GM18861 (cell line): ENCODE data around the gene CEP83.
"Not testable (repeated sequence)": the region's sequence is repeated elsewhere in the genome, so short reads cannot be mapped to it uniquely, and the experiment has no call there.

Experiments
- ATAC-seq: cut with Tn5 transposase; IDR thresholded peaks from one replicate; pipeline ENCODE4 v1.9.1; 2021; ENCODE audit not compliant: unreplicated experiment

CEP83 gene

DNA sequence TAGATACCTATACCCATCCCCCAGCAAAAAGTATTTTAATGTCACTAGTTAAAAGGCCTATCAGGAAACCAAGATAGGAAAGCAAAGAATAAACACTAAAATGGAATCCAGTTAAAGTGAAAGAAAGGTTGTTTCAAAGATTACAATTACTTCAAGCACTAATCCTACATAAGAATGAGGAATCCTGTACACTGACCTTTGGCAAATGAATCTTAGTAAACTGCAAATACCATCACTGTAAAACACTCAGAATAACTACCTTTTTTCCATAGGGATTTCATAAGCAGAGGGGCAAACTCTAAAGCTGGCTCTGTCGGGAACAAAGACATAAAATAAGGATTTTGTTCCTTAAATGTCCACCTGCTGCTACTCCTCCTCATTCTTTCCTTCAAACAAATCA, 25.9 kb downstream of the CEP83 start:
- no peak for ATAC-seq

DNA sequence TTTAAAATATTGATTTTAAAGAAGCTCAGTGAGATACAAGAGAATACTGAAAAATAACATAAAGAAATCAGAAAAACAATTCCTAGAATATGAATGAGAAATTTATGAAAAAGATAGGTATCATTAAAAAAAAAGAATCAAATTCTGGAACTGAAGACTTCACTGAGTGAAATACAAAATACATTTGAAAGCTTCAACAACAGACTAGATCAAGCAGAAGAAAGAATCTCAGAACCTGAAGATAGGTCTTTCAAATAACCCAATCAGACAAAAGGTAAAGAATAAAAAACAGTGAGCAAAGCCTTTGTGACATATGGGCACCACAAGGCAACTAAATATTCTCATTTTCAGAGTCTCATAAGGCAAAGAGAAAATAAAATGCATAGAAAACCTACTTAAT, 29.4 kb downstream of the CEP83 start:
- no peak for ATAC-seq

DNA sequence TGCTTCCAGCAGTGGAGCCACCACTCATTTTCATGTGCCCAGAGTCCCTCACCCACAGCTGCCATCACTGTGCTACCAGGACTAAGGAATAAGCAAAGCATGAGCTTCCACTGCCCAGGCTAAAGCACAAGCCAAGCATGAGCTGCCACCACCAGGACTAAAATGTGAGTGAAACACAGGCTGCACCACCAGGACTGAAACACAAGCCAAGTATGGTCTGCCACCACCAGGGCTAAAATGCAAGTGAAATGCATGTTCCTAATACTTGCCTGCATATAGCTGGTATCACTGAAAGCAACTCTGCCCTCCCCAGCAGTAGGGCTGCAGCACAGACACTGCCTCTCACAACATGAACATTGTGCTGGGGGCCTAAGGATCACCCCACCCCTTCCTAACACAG, 30.0 kb downstream of the CEP83 start:
- no peak for ATAC-seq

DNA sequence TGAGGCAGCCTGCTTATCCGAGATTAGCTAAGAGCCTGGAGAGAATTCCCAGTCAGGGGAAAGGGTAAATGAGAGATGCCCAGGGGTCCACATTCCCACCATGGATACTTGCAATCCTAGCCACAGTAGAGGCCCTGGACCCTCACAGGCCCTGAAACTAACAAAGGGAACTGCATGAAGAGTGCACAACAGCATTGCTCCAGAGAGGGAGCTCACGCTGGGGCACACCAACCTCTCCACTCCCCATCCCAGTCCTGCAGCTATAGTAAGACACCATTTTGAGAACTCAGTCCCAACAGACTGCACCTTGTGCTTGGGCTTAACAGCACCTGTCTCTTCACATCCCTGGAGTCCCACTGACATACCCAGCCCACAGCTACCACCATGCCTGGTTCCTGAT, 30.5 kb downstream of the CEP83 start:
- ATAC-seq: no peak

DNA sequence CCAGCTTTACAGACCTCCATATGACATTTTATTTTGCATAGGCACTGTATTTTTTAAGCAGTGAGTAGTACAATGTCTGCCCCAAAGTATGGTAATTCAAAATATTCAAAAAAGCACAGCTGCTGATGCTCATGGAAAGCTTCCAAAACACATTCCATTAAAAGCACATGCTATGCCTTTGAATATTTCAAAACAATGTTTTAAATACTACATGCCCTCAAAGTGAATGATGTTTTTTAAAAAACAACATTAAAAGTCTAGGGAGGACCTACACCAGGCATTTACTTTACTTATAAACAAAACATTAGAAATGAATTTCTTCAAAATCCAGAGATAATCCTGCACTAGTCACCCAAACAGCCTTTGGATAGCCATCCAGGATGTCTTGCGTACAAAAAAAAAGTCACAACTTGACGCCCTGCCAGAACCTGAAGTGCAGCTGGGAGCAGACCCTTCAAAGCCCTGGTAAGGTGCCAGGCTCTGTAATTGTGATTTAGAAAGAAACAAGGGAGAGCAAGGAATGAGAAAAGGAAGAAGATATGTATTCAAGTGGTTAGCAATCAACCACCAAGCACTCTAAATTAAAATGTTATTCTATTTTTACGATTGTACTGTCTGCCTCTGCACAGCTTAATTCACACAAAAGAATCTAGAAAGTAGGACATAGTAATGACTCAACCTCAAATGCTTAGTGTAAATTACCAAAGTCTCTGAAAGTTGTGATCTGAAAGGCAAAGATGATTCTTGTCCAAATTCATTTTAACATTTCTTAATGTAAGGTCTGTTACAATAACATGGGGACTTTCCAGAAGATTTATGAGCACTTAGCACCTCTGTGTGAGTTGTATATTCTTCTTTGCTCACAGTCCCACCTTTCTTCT, 31.9 kb downstream of the CEP83 start:
- no peak for ATAC-seq

DNA sequence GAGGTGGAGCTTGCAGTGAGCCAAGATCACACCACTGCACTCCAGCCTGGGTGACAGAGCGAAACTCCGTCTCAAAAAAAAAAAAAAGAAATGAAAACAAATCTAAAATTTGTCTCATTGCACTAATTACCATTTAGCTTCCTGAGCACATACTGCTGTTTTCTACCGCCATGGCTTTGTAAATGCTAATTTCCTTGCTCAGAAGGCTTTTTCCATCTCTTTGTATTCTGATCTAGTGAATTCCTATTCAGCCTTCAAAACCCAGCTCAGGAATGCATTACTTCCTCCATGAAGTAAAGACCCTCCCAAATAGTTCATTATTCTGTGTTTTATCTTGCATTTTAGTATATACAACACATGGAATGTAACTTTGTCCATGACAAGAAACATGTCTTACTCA, 33.6 kb downstream of the CEP83 start:
- no peak for ATAC-seq

DNA sequence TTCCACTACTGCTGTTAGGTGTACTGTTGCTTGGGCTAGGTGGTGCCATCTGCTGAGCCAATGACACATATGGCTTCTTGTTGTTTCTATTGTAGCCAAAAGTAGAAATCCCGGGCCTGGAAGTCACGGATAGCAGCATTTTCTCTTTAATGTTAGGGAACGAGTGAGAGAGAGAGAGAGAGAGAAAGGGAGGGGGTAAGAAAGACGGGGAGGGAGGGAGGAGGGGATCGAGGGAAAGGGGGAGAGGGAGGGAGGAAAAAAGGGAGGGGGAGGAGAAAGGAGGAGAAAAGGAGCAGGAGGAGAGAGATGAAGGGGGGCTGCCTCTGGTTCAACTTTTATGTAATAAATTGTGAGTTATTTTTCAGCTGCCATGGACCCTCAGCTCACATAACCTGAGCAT, 34.8 kb downstream of the CEP83 start:
- ATAC-seq: not testable (repeated sequence)

DNA sequence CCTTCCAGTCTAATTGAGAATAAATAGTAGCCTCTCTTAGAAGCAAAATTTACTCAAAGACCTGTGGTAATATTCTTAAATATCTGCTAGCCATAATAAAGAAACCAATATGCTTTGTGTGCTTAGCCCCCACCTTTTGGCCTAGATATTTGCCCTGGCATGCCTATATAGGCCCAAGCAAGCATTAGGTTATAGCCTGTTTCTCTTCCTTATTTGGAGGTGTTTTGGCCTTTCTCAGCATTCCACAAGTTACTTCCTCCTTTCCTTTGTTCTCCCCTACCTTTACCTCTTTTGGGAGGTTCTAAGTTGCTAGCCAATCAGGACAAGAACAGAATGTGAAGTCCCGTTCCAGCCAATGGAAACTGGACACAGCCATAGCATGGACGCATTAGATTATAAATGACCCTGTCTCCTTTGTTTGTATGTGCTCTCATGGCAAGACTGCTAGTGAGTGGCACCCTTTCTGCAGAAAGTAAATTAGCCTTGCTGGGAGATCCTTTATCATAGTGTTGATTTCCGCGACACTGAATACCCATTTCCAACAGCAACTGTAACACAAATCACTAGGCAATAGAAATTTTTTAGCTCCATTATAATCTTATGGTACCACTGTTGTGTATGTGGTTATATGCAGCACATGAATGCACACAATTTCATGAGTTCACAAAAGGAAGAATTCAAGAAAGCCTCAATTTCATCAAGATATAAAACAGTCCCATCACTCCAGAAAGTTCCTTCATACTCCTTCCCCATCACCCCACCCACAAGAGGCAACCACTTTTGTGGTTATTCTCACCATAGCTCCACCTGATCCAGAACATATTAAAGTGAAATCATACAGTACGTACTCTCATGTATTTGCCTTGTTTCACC, 37.6 kb downstream of the CEP83 start:
- no peak for ATAC-seq

DNA sequence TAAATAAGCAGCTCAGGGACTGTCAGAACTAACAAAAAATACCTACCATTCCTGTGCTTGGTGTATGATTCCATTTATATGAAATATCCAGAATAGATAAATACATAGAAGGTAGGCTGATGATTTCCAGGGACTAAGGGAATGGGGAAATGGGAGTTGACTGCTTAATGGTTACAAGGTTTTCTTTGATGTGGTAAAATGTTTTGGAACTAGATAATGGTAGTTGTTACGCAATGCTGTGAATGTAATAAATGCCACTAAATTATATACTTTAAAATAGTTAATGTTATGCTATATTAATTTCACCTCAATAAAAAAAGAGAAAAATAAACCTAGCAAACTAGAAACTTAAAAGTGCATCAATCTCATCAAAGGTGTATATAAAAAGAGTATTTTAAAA, 41.1 kb downstream of the CEP83 start:
- no peak for ATAC-seq

DNA sequence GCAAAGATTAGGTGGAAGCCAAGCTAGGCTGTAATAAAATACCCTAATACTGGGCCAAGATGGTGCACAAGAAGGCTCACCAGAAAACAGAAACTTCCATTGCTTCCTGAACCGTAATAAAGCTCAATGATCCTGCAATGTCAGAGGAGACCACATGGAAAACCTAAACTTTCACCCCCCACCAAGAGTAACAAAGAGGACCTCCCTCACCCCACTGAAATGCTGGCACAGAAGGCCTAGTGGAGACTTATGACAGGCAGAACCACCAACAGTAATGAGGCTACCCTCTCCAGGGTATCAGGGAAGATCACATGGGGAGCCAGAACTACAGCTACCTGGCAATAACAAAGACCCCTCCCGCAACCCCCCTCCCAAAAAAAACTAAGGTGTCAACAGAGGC, 43.1 kb downstream of the CEP83 start:
- no peak for ATAC-seq

DNA sequence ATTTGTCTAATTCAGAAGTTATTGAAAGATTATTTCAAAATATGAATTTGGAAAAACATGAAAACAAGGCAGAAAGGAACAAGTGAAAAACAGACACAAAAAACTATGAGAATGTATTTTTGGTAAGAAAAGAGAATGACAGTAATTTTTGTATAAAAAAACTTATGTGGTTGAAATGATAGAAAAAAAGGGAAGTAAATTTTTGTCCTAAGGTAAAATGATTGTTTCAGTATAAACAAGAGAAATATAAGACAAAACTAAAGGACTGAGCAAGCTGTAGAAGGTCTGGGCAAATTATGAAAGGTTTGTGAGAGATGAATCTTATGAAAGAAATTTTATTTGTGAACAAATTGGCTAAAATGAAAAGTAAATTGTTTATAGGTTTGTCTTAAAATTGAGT, 44.6 kb downstream of the CEP83 start:
- ATAC-seq: no peak

DNA sequence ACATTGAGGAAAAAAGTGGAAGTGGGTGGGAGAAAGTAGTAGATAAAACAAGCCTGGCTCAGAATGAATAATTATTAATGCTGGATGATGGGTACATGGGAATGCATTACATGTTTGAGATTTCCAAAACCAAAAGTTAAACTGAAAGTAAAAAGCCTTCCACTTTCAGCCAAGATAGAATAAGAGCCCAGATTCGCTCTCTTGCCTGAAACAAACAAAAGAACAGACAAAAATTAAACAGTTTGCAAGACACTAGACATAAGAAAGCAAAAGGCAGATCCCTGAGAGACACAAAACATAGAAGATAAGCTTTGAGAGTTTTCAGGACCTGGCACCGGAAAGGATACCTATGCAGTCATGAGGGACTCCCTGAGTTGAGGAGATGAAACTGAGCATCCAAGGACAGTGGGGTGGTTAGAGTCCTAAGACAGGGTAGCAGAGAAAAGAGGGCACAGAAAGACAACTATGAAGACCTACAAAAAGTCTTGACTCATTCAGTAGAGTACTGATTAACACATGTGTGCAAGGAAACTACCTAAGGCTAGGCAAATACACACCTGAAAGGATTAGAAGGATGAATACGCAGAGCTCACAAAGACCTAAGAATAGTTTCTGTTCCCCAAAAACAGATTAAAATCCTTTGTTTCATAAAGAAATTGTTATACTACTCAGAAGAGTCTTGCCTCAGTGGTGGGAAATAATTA, 54.1 kb downstream of the CEP83 start:
- ATAC-seq: peak; percentile 83

DNA sequence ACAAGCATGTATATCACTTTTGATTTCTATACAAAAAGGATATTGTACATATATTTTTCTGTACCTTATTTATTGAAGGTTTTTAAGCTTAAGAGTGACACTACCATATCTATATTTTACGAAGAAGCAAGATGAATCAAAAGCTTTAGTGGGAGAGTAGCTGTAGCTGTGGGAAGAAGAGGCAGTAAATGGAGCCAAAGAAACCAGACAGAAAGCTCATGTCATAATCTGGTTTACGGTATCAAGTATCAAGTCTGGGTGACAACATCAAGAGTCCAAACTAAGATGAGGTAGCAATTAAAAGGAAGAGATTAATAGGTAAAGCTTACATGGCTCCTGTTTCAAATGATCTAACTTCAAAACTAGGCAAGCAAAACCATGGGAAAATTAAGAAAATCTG, 54.8 kb downstream of the CEP83 start:
- ATAC-seq: no peak

DNA sequence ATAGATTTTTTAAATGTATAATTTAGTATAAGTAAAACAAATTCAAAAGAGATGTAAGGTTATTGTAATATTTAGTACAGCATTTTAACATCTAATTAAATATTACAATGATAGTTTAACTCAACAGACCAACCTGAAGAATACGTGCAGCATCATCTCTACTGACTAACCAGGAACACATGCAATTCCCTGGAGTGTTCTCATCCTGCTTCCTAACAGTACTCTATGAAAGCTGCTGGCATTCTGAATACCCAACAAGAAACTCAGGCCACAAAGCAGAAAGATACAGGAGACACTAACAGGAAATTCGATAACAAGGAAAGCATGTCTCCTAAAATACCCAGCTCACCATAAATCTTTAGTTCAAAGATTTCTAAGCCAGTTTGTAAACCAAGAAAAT, 58.3 kb downstream of the CEP83 start:
- ATAC-seq: no peak

DNA sequence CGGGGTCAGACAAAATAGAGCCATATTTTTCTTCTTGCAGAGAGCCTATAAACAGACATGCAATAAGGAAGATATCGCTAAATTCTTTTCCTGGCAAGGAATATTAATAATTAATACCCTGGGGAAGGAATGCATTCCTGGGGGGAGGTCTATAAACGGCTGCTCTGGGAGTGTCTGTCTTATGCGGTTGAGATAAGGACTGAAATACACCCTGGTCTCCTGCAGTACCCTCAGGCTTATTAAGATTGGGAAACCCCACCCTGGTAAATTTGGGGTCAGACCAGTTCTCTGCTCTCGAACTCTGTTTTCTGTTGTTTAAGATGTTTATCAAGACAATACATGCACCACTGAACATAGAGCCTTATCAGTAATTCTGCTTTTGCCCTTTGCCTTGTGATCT, 61.0 kb downstream of the CEP83 start:
- not testable (repeated sequence) for ATAC-seq

DNA sequence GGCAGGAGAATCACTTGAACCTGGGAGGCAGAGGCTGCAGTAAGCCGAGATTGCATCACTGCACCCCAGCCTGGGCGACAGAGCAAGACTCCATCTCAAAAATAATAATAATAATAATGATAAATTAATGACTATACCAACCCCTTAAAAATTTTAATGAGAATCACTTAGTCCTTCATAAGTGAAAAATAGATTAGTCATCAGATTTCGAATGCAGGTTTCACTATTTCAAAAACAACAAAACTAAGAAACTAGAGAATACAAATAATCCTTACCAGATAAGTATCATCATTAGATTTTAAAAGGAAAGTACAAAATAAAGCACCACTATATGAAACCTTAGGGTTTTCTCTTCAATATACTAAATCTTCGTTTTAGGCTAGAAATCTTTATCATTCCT, 62.3 kb downstream of the CEP83 start:
- no peak for ATAC-seq

DNA sequence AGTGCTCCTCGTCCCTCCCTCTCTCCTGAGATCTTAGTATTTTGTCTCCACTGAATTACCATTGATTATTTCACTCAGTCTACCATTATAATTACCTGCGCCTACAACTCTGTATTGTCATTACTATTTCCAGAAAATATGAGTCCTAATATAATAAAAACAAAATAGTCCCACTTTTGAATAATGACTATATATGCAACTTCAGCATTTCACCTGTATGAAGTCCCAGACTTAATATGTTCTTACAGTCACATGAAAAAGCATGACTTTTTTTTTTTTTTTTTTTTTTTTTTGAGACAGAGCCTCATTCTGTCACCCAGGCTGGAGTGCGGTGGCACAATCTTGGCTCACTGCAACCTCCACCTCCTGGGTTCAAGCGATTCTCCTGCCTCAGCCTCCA, 63.7 kb downstream of the CEP83 start:
- ATAC-seq: not testable (repeated sequence)

DNA sequence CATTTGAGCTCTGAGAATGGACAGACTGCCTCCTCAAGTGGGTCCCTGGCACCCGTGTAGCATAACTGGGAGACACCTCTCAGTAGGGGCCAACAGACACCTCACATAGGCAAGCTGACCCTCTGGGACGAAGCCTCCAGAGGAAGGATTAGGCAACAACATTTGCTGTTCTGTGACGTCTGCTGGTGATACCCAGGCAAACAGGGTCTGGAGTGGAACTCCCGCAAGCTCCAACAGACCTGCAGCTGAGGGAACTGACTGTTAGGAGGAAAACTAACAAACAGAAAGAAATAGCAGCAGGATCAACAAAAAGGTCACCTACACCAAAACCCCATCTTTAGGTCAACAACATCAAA, 69.6 kb downstream of the CEP83 start:
- no peak for ATAC-seq

DNA sequence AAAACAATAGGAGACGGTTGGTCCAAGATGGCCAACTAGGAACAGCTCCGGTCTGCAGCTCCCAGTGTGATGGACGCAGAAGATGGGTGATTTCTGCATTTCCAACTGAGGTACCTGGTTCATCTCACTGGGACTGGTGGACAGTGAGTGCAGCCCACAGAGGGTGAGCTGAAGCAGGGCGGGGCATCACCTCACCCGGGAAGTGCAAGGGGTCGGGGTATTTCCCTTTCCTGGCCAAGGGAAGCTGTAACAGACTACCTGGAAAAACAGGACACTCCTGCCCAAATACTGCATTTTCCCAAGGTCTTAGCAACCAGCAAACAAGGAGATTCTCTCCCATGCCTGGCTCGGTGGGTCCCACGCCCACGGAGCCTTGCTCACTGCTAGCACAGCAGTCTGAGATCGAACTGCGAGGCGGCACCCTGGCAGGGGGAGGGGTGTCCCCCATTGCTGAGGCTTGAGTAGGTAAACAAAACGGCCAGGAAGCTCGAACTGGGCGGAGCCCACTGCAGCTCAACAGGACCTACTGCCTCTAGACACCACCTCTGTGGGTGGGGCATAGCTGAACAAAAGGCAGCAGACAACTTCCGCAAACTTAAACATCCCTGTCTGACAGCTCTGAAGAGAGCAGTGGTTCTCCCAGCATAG, 70.1 kb downstream of the CEP83 start:
- ATAC-seq: not testable (repeated sequence)

DNA sequence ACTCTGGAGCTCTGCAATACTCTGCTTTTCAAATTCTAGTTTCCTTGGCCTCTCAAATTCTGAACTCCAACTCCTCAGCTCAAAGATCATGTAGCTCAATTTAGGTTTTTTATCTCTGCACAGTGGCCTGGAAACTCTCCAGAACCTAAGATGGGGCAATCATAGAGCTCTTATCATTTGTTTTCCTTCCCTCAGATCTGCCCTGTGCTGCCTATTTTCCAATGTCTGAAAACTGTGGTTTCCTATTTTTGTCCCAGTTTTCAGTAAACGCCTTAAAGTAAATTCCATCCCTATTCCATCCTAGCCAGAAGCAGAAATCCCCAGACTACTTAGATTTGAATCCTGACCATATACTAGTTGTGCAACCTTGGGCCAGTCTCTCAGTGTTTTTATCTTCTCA, 73.2 kb downstream of the CEP83 start:
- ATAC-seq: no peak

DNA sequence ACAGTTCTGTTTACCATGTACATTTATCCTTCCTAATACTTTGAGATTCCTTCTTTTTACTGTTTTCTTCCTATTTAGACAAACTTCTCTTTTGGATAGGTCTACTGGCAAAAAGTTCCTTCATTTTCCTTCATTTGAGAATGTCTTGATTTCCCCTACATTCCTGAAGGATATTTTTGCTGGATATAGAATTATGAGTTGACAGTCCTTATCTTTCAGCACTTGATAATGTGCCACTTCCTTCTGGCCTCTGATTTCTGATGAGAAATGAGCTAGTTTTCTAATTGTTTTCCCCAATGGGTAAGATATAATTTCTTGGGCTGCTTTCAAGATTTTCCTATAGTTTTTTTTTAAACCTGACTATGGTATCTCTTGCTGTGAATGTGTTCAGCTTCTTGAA, 75.6 kb downstream of the CEP83 start:
- no peak for ATAC-seq
